GM06990 (cell line): ENCODE measurements around the gene EFHC1.

Experiments
- DNase-seq: peaks from one replicate; pipeline ENCODE4 v3.0.0-alpha.2; 2011; ENCODE audit not compliant: insufficient read length; ENCODE audit errors: extremely low read depth
- H3K27me3 ChIP-seq: replicated peaks from 2 replicates; pipeline ENCODE4 v1.6.0; 2011; ENCODE audit warnings: low read length; ENCODE audit not compliant: control insufficient read depth, insufficient read depth
- H3K36me3 ChIP-seq: 2 replicates; pipeline ENCODE4 v1.5.1; 2011; ENCODE audit warnings: low read length; ENCODE audit not compliant: control insufficient read depth, insufficient read depth
- H3K4me3 ChIP-seq: replicated peaks from 2 replicates; pipeline ENCODE4 v1.5.1; 2011; ENCODE audit warnings: low read depth, mild to moderate bottlenecking, control low read depth, low read length
- CTCF ChIP-seq: IDR thresholded peaks from 2 replicates; pipeline ENCODE4 v1.5.1; 2011; ENCODE audit warnings: low read length, control low read depth, mild to moderate bottlenecking, inconsistent platforms; ENCODE audit not compliant: insufficient read depth, poor library complexity, severe bottlenecking

The EFHC1 gene

GRCh38 chr6:52482903-52483670, 62.9 kb downstream of the EFHC1 start:
- no peaks in the 10 kb centered on the region for H3K27me3 ChIP-seq
- no peak for TF ChIP-seq CTCF
- no peak overlapping the region for H3K4me3 ChIP-seq
- no peak for DNase-seq
- H3K36me3 ChIP-seq, result no peaks in the 10 kb centered on the region

- TF ChIP-seq CTCF, result no peak
- no peak overlapping the region for H3K4me3 ChIP-seq
- DNase-seq, result no peak
- H3K27me3 ChIP-seq, result no peaks in the 10 kb centered on the region
- H3K36me3 ChIP-seq, result no peaks in the 10 kb centered on the region
Measured at GRCh38 chr6:52483671-52484003, 63.5 kb downstream of the EFHC1 start.

GRCh38 chr6:52489881-52490280, 69.7 kb downstream of the EFHC1 start:
- no peak for TF ChIP-seq CTCF
- Histone ChIP-seq H3K4me3 (no peak overlapping the region), H3K27me3 (no peaks in the 10 kb centered on the region), H3K36me3 (no peaks in the 10 kb centered on the region)
- DNase-seq, result no peak

- DNase-seq, result no peak
- peak overlapping the region; percentile 15; the same call in 1 of the 2 replicates for H3K4me3 ChIP-seq
- no peak for TF ChIP-seq CTCF
- no peaks in the 10 kb centered on the region for H3K36me3 ChIP-seq
- no peaks in the 10 kb centered on the region for H3K27me3 ChIP-seq
Measured at GRCh38 chr6:52491203-52492069, 71.3 kb downstream of the EFHC1 start.

GRCh38 chr6:52493669-52494068, 73.5 kb downstream of the EFHC1 start:
- no peaks in the 10 kb centered on the region for H3K27me3 ChIP-seq
- H3K36me3 ChIP-seq, result no peaks in the 10 kb centered on the region
- no peak overlapping the region for H3K4me3 ChIP-seq
- no peak for TF ChIP-seq CTCF
- no peak for DNase-seq
